PC-3 (cell line): ENCODE results near the gene HEXD. TPM values are rescaled to one million over a fixed set of nuclear protein-coding genes. Genes with fewer than 3 reads are reported as not detected.

Experiments used
- ATAC-seq: fragments of 200-7000 bp; cut with Tn5 transposase; 2 replicates; pipeline ENCODE4 v1.9.1; 2020; ENCODE audit warnings: mild to moderate bottlenecking, moderate library complexity
- BruUV-seq: library from RNA; stranded (reverse); fragments of 400-500 nt; replicated peaks from 2 replicates; lab custom pipeline; 2021; lab: Mats Ljungman, UMichigan
- CTCF ChIA-PET: fragments of 300-600 bp; sonication (Branson Sonifier 250); formaldehyde crosslinking; loops from one replicate; lab custom pipeline; 2022; ENCODE audit warnings: antibody characterized with exemption; lab: Charles Lee
- POLR2A ChIA-PET: fragments of 300-600 bp; sonication (Branson Sonifier 250); formaldehyde crosslinking; loops from one replicate; lab custom pipeline; 2022; ENCODE audit warnings: antibody characterized with exemption; ENCODE audit not compliant: unreplicated experiment; lab: Charles Lee
- DNase-seq: peaks from one replicate; pipeline ENCODE4 v3.0.0-alpha.2; 2015
- H2AFZ ChIP-seq: fragments of 300-600 bp; sonication (generic); 2 replicates; pipeline ENCODE4 v1.6.0; 2016; ENCODE audit warnings: antibody characterized with exemption, low read length
- H3F3A ChIP-seq: fragments of 300-600 bp; sonication (generic); one replicate; pipeline ENCODE4 v1.6.0; 2017; ENCODE audit warnings: antibody characterized with exemption, low read length, control low read depth, mild to moderate bottlenecking; ENCODE audit not compliant: unreplicated experiment
- H3K27ac ChIP-seq: fragments of 300-600 bp; sonication (generic); 2 replicates; pipeline ENCODE4 v1.5.1; 2016; ENCODE audit warnings: mild to moderate bottlenecking, low read length
- H3K27me3 ChIP-seq: fragments of 300-600 bp; sonication (generic); 2 replicates; pipeline ENCODE4 v1.6.1; 2016; ENCODE audit warnings: low read length, mixed read lengths
- H3K36me3 ChIP-seq: fragments of 300-600 bp; sonication (generic); 2 replicates; pipeline ENCODE4 v1.6.1; 2016; ENCODE audit warnings: low read depth, mixed run types, low read length, mixed read lengths
- H3K4me1 ChIP-seq: fragments of 300-600 bp; sonication (generic); 2 replicates; pipeline ENCODE4 v1.5.1; 2016; ENCODE audit warnings: low read length; ENCODE audit not compliant: insufficient read depth
- H3K4me2 ChIP-seq: fragments of 300-600 bp; sonication (generic); 2 replicates; pipeline ENCODE4 v1.6.0; 2016; ENCODE audit warnings: low read length
- H3K4me3 ChIP-seq: fragments of 300-600 bp; sonication (generic); 2 replicates; pipeline ENCODE4 v1.5.1; 2016; ENCODE audit warnings: mild to moderate bottlenecking, low read length, mixed read lengths
- H3K79me2 ChIP-seq: fragments of 300-600 bp; sonication (generic); 2 replicates; pipeline ENCODE4 v1.6.1; 2017; ENCODE audit warnings: low read length, mixed read lengths
- H3K9ac ChIP-seq: fragments of 300-600 bp; sonication (generic); 2 replicates; pipeline ENCODE4 v1.6.0; 2016; ENCODE audit warnings: mild to moderate bottlenecking, low read length
- H3K9me2 ChIP-seq: fragments of 300-600 bp; sonication (generic); replicated peaks from 2 replicates; pipeline ENCODE4 v1.6.1; 2016; ENCODE audit warnings: mixed run types, low read length, mixed read lengths
- H3K9me3 ChIP-seq: fragments of 300-600 bp; sonication (generic); 2 replicates; pipeline ENCODE4 v1.6.1; 2016; ENCODE audit warnings: low read length, mixed read lengths
- H4K20me1 ChIP-seq: fragments of 300-600 bp; sonication (generic); 2 replicates; pipeline ENCODE4 v1.6.1; 2016; ENCODE audit warnings: low read length, mixed read lengths
- CTCF ChIP-seq: fragments of 300-600 bp; sonication (generic); conservative IDR thresholded peaks from 2 replicates; pipeline ENCODE4 v1.5.1; 2017; ENCODE audit warnings: antibody characterized with exemption, low read depth, mild to moderate bottlenecking, low read length
- EZH2 ChIP-seq: fragments of 300-600 bp; sonication (generic); IDR thresholded peaks from one replicate; pipeline ENCODE4 v1.6.1; 2017; ENCODE audit warnings: antibody characterized with exemption, mild to moderate bottlenecking, low read length; ENCODE audit not compliant: unreplicated experiment
- EZH2phosphoT487 ChIP-seq: fragments of 300-600 bp; sonication (generic); IDR thresholded peaks from 2 replicates; pipeline ENCODE4 v1.6.1; 2018; ENCODE audit warnings: mild to moderate bottlenecking, antibody characterized with exemption, low read length, borderline replicate concordance
- intact Hi-C: fragments of 100-400 bp; cut with micrococcal nuclease; formaldehyde crosslinking; loops from 2 replicates; pipeline ENCODE4 v1.9.0; 2023
- total RNA-seq: library from RNA; depleted of rRNA; stranded (reverse); fragments of >200 nt; gene quantifications from 2 replicates; pipeline ENCODE4 v1.2.3, GENCODE V29; 2014

HEXD gene
- total RNA-seq, 1 experiment from 2014 or later, result 12.7 TPM

- no TSS peak for BruUV-seq
- H3K27me3 ChIP-seq, result no peaks in the 10 kb centered on the region
- no peaks in the 10 kb centered on the region for H4K20me1 ChIP-seq
- ATAC-seq (no peak), DNase-seq (no peak)
- peaks cover 22% of the 10 kb centered on the region for H3K36me3 ChIP-seq
- no peak overlapping the region for H2AFZ ChIP-seq
- no peak overlapping the region for H3K9ac ChIP-seq
- no peak overlapping the region for H3K4me2 ChIP-seq
- intact Hi-C loops, result no loop called here
- H3K9me2 ChIP-seq, result no peaks in the 10 kb centered on the region
- TF ChIP-seq CTCF, result no peak
- TF ChIP-seq EZH2, result no peak
- no peak for TF ChIP-seq EZH2phosphoT487
- H3K4me1 ChIP-seq, result no peaks in the 10 kb centered on the region
- CTCF ChIA-PET, result no interaction called here
- no peaks in the 10 kb centered on the region for H3K9me3 ChIP-seq
- no peak overlapping the region for H3K4me3 ChIP-seq
- POLR2A ChIA-PET, result no interaction called here
- no peaks in the 10 kb centered on the region for H3K79me2 ChIP-seq
- H3F3A ChIP-seq, result no peaks in the 10 kb centered on the region
- no peak overlapping the region for H3K27ac ChIP-seq
These were observed 65.1 kb downstream of the HEXD start for GRCh38 chr17:82483204-82483660.

GRCh38 chr17:82483836-82484235, 65.7 kb downstream of the HEXD start:
- Histone ChIP-seq H3K9me3 (no peaks in the 10 kb centered on the region), H3K36me3 (peaks cover 22% of the 10 kb centered on the region), H3K4me3 (no peak overlapping the region), H3F3A (no peaks in the 10 kb centered on the region), H3K9ac (no peak overlapping the region), H4K20me1 (no peaks in the 10 kb centered on the region), H3K4me2 (no peak overlapping the region), H2AFZ (no peak overlapping the region), H3K9me2 (no peaks in the 10 kb centered on the region), H3K4me1 (no peaks in the 10 kb centered on the region), H3K27ac (no peak overlapping the region), H3K79me2 (no peaks in the 10 kb centered on the region), H3K27me3 (no peaks in the 10 kb centered on the region)
- BruUV-seq, result no TSS peak
- ATAC-seq (no peak), DNase-seq (no peak)
- no peak for TF ChIP-seq EZH2
- TF ChIP-seq EZH2phosphoT487, result no peak
- ChIA-PET POLR2A (no interaction called here), CTCF (no interaction called here)
- intact Hi-C loops, result no loop called here

DNA sequence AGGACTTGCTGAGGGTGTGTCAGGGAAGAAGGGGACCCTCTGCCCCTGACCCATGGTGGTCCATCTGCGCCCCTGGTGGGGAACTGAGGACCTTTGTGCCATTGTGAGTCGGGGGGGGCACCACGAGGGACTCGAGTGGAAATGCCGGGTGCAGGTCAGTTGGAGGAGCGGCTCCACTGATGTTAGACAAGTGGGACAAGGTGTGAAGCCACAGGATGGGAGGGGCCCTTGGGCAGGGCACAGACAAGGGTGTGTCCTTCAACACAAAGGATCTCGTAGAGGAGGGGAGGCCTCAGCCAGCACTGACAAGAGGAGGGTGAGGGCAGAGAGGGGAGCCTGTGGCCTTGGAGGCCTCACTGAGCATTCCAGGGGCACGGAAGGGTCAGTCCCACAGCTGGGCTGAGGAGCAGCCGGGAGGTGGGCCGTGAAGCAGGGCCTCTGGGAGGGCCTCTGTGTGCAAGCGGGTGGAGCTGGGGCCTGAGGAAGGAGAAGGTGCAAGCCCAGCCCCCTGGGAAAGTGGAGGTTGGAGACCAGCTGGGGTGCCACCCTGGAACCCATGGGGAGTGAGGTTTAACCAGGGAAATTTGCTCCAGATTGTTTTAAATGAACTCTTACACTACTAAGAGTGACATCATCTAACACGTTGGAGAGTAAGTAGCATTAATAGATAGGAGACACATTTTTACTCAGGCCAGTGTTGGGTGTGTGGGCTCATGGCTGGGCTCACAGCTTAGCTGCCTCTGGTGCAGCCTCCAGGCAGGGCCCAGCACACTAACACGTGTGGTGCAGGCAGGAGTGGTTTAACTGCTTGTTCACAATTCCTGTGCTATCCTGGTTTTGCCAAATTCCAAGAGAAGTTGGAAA, 68.3 kb downstream of the HEXD start:
- Histone ChIP-seq H3K27ac (no peak overlapping the region), H3F3A (no peaks in the 10 kb centered on the region), H3K9me3 (no peaks in the 10 kb centered on the region), H3K36me3 (peaks cover 13% of the 10 kb centered on the region), H3K9ac (no peak overlapping the region), H3K4me3 (no peak overlapping the region), H2AFZ (no peak overlapping the region), H3K4me1 (no peaks in the 10 kb centered on the region), H3K79me2 (no peaks in the 10 kb centered on the region), H4K20me1 (no peaks in the 10 kb centered on the region), H3K27me3 (no peaks in the 10 kb centered on the region), H3K4me2 (no peak overlapping the region), H3K9me2 (no peaks in the 10 kb centered on the region)
- TF ChIP-seq EZH2 (no peak), EZH2phosphoT487 (no peak), CTCF (no peak)
- DNase-seq (no peak), ATAC-seq (no peak)
- CTCF ChIA-PET, result no interaction called here
- BruUV-seq, result no TSS peak
- POLR2A ChIA-PET, result no interaction called here
- intact Hi-C loops, result no loop called here
